GM13976 (cell line): ENCODE measurements around the gene SERPINB4.

ENCODE experiments used
- DNase-seq: peaks from one replicate; pipeline ENCODE4 v3.0.0; 2012; ENCODE audit warnings: low spot score
- in situ Hi-C: fragments of 300-500 bp; cut with MboI; formaldehyde crosslinking; loops from one replicate; pipeline ENCODE4 v1.12.0; 2022; ENCODE audit warnings: low sequenced_read_pairs, mixed read lengths, inconsistent platforms; ENCODE audit not compliant: unreplicated experiment
- TF ChIP-seq, protein P1 (sequence below): IDR thresholded peaks from 2 replicates; pipeline ENCODE4 v1.5.1; 2012; ENCODE audit warnings: borderline replicate concordance, mild to moderate bottlenecking; ENCODE audit not compliant: insufficient read depth; ENCODE audit errors: extremely low read depth, missing control alignments, control extremely low read depth

SERPINB4 gene

GRCh38 chr18:63590373-63590772, 53.7 kb downstream of the SERPINB4 start:
- no peak for DNase-seq
- in situ Hi-C loops: no loop called here
- TF ChIP-seq, protein P1, sequence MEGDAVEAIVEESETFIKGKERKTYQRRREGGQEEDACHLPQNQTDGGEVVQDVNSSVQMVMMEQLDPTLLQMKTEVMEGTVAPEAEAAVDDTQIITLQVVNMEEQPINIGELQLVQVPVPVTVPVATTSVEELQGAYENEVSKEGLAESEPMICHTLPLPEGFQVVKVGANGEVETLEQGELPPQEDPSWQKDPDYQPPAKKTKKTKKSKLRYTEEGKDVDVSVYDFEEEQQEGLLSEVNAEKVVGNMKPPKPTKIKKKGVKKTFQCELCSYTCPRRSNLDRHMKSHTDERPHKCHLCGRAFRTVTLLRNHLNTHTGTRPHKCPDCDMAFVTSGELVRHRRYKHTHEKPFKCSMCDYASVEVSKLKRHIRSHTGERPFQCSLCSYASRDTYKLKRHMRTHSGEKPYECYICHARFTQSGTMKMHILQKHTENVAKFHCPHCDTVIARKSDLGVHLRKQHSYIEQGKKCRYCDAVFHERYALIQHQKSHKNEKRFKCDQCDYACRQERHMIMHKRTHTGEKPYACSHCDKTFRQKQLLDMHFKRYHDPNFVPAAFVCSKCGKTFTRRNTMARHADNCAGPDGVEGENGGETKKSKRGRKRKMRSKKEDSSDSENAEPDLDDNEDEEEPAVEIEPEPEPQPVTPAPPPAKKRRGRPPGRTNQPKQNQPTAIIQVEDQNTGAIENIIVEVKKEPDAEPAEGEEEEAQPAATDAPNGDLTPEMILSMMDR: no peak

- TF ChIP-seq, protein P1: no peak
- no peak for DNase-seq
- in situ Hi-C loops: loop anchor here (10.0 kb wide), 1 partner anchor 246 kb away; no protein-coding TSS in a partner anchor
Observed at GRCh38 chr18:63588909-63589308, 55.1 kb downstream of the SERPINB4 start.
